Mammary epithelial cell (primary cell): ENCODE data around the gene RPS2.

ENCODE experiments used
- CTCF ChIP-seq, 2 donors: IDR thresholded peaks in 1 of 2; conservative IDR thresholded peaks in 1 of 2; 2 replicates each; pipeline ENCODE4 v1.5.1; 2011 to 2012; ENCODE audit warnings: inconsistent platforms in 2 of 2, low read length in 2 of 2, mild to moderate bottlenecking in 2 of 2, control low read depth in 1 of 2, low read depth in 1 of 2; ENCODE audit not compliant: insufficient read depth in 1 of 2; ENCODE audit errors: extremely low read depth in 1 of 2
- EZH2 ChIP-seq: IDR thresholded peaks from 2 replicates; pipeline ENCODE4 v1.6.1; 2012; ENCODE audit warnings: low read length, inconsistent platforms, borderline replicate concordance

DNA sequence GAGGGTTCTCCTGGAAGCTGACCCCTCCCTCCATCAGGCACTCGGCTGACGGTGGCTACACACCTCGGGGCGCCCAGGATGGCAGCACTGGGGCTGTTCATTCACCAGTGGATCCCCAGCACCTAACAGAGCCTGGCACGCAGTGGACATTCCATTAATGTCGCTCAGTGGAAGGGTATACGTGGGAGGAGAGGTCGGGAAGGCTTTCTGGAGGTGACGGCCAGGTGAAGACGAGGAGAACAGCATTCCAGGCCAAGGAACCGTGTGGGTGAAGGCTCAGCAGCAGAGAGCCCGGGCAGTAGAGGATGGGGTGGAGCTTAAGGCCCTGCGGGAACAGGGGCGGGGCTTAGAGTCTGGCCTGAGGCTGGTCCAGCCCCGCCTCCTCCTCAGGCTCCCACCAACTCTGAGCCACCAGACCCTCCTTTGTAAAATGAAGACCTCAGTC, 43.9 kb downstream of the RPS2 start:
- TF ChIP-seq CTCF (conservative IDR thresholded peaks at IDR 0.05 in 1 of 2, IDR thresholded peaks at IDR 0.05 in 1 of 2; ENCODE audit: extremely low read depth in 1 of 2, insufficient read depth in 1 of 2, low read depth in 1 of 2, low read length in 2 of 2) (no peak), EZH2 (no peak)
